H9 (cell line): ENCODE results near the gene WDR31. TPM values are rescaled to one million over a fixed set of nuclear protein-coding genes. Genes with fewer than 3 reads are reported as not detected.

Source experiments
- DNase-seq: peaks from one replicate; pipeline ENCODE4 v3.0.0-alpha.2; 2017
- H2AFZ ChIP-seq: one replicate; pipeline ENCODE4 v1.6.1; 2013; ENCODE audit warnings: mild to moderate bottlenecking, low read length, control low read depth, moderate library complexity
- H2AK5ac ChIP-seq: 2 replicates; pipeline ENCODE4 v1.6.1; 2013; ENCODE audit warnings: low read length, control low read depth, mixed read lengths; ENCODE audit not compliant: insufficient read length
- H2BK120ac ChIP-seq: one replicate; pipeline ENCODE4 v1.6.1; 2013; ENCODE audit warnings: low read depth, mild to moderate bottlenecking, low read length, control low read depth, inconsistent platforms; ENCODE audit not compliant: poor library complexity, severe bottlenecking
- H2BK12ac ChIP-seq: 2 replicates; pipeline ENCODE4 v1.6.1; 2013; ENCODE audit warnings: low read length, control low read depth, mixed read lengths, low read depth; ENCODE audit not compliant: insufficient read length
- H2BK15ac ChIP-seq: 2 replicates; pipeline ENCODE4 v1.6.1; 2013; ENCODE audit warnings: low read depth, low read length, control low read depth
- H2BK20ac ChIP-seq: one replicate; pipeline ENCODE4 v1.6.1; 2013; ENCODE audit warnings: low read depth, mild to moderate bottlenecking, low read length, control low read depth, inconsistent platforms; ENCODE audit not compliant: poor library complexity, severe bottlenecking
- H2BK5ac ChIP-seq: 2 replicates; pipeline ENCODE4 v1.6.1; 2013; ENCODE audit warnings: low read length, control low read depth, mixed read lengths; ENCODE audit not compliant: insufficient read length
- H3K14ac ChIP-seq: 2 replicates; pipeline ENCODE4 v1.6.1; 2013; ENCODE audit warnings: low read length, control low read depth; ENCODE audit not compliant: insufficient read depth
- H3K18ac ChIP-seq: 2 replicates; pipeline ENCODE4 v1.6.1; 2013; ENCODE audit warnings: low read depth, mild to moderate bottlenecking, mixed read lengths, low read length, control low read depth; ENCODE audit not compliant: insufficient read length
- H3K23ac ChIP-seq: 2 replicates; pipeline ENCODE4 v1.6.1; 2013; ENCODE audit warnings: low read length, control low read depth, mixed read lengths, low read depth; ENCODE audit not compliant: insufficient read length
- H3K23me2 ChIP-seq: 2 replicates; pipeline ENCODE4 v1.6.1; 2013; ENCODE audit warnings: low read depth, mild to moderate bottlenecking, mixed read lengths, low read length, control low read depth; ENCODE audit not compliant: insufficient read length, poor library complexity, severe bottlenecking
- H3K27ac ChIP-seq: 2 replicates; pipeline ENCODE4 v1.5.1; 2013; ENCODE audit warnings: low read length, control low read depth, mixed read lengths, low read depth; ENCODE audit not compliant: insufficient read length
- H3K27me3 ChIP-seq: 2 replicates; pipeline ENCODE4 v1.6.1; 2013; ENCODE audit warnings: low read length, control low read depth, inconsistent platforms; ENCODE audit not compliant: insufficient read depth
- H3K4ac ChIP-seq: 2 replicates; pipeline ENCODE4 v1.6.1; 2013; ENCODE audit warnings: low read depth, mild to moderate bottlenecking, control low read depth, inconsistent platforms, low read length, moderate library complexity
- H3K4me1 ChIP-seq: 2 replicates; pipeline ENCODE4 v1.6.1; 2013; ENCODE audit warnings: low read length, control low read depth, inconsistent platforms; ENCODE audit not compliant: insufficient read depth
- H3K4me2 ChIP-seq: 2 replicates; pipeline ENCODE4 v1.6.1; 2013; ENCODE audit warnings: low read length, control low read depth, mixed read lengths; ENCODE audit not compliant: insufficient read length, insufficient read depth
- H3K56ac ChIP-seq: 2 replicates; pipeline ENCODE4 v1.6.1; 2013; ENCODE audit warnings: low read depth, mild to moderate bottlenecking, mixed read lengths, low read length, control low read depth; ENCODE audit not compliant: insufficient read length
- H3K79me1 ChIP-seq: 2 replicates; pipeline ENCODE4 v1.6.1; 2013; ENCODE audit warnings: low read depth, mild to moderate bottlenecking, moderate library complexity, low read length, control low read depth, inconsistent platforms; ENCODE audit not compliant: insufficient read depth, poor library complexity, severe bottlenecking
- H3K79me2 ChIP-seq: 2 replicates; pipeline ENCODE4 v1.6.1; 2013; ENCODE audit warnings: low read length, control low read depth, inconsistent platforms; ENCODE audit not compliant: insufficient read depth
- H3K9ac ChIP-seq: 2 replicates; pipeline ENCODE4 v1.6.1; 2013; ENCODE audit warnings: low read length, control low read depth, mixed read lengths; ENCODE audit not compliant: insufficient read length; ENCODE audit errors: extremely low read depth
- H3K9me3 ChIP-seq: one replicate; pipeline ENCODE4 v1.6.1; 2013; ENCODE audit warnings: low read depth, low read length, inconsistent platforms; ENCODE audit not compliant: control insufficient read depth
- H3T11ph ChIP-seq: one replicate; pipeline ENCODE4 v1.6.1; 2013; ENCODE audit warnings: mild to moderate bottlenecking, low read length, control low read depth, inconsistent platforms
- H4K20me1 ChIP-seq: one replicate; pipeline ENCODE4 v1.6.1; 2013; ENCODE audit not compliant: control insufficient read depth, insufficient read length, insufficient read depth
- H4K5ac ChIP-seq: 2 replicates; pipeline ENCODE4 v1.6.1; 2013; ENCODE audit warnings: low read depth, mild to moderate bottlenecking, mixed read lengths, low read length, control low read depth; ENCODE audit not compliant: insufficient read length
- H4K8ac ChIP-seq: replicated peaks from 2 replicates; pipeline ENCODE4 v1.6.1; 2013; ENCODE audit warnings: low read length, control low read depth, mixed read lengths, low read depth; ENCODE audit not compliant: insufficient read length
- H4K91ac ChIP-seq: 2 replicates; pipeline ENCODE4 v1.6.1; 2013; ENCODE audit warnings: low read depth, mild to moderate bottlenecking, moderate library complexity, mixed read lengths, low read length, control low read depth; ENCODE audit not compliant: insufficient read length
- H3K27ac Mint-ChIP-seq, 3 experiments: 2 replicates in 2 of 3; 3 replicates in 1 of 3; pipeline ENCODE4 v1.8.0; 2020 to 2021; ENCODE audit warnings: mixed read lengths in 3 of 3, mild to moderate bottlenecking in 1 of 3, moderate library complexity in 1 of 3
- H3K27me3 Mint-ChIP-seq: 2 replicates; pipeline ENCODE4 v1.8.0; 2021; ENCODE audit warnings: low read depth, mild to moderate bottlenecking, moderate library complexity, mixed read lengths
- H3K36me3 Mint-ChIP-seq, 3 experiments: 2 replicates in 2 of 3; 3 replicates in 1 of 3; pipeline ENCODE4 v1.8.0; 2020 to 2021; ENCODE audit warnings: low read depth in 3 of 3, mixed read lengths in 3 of 3; ENCODE audit not compliant: insufficient read depth in 1 of 3
- H3K4me1 Mint-ChIP-seq, 2 experiments: 2 replicates each; pipeline ENCODE4 v1.8.0; 2020; ENCODE audit warnings: mixed read lengths in 2 of 2
- H3K4me3 Mint-ChIP-seq, 2 experiments: 2 replicates in 1 of 2; 3 replicates in 1 of 2; pipeline ENCODE4 v1.8.0; 2020 to 2021; ENCODE audit warnings: mild to moderate bottlenecking in 2 of 2, mixed read lengths in 2 of 2, moderate library complexity in 1 of 2
- H3K9me3 Mint-ChIP-seq, 2 experiments: 2 replicates in 1 of 2; 3 replicates in 1 of 2; pipeline ENCODE4 v1.8.0; 2020; ENCODE audit warnings: mild to moderate bottlenecking in 2 of 2, mixed read lengths in 2 of 2, moderate library complexity in 1 of 2
- WGBS: extraction: QIAGEN DNeasy Blood & Tissue Kit; methylation state at CpG from one replicate; pipeline ENCODE4 v1.1.7; 2013; ENCODE audit warnings: missing lambda C conversion rate, low lambda C conversion rate, mixed read lengths; ENCODE audit not compliant: insufficient read length; ENCODE audit errors: extremely low coverage; 5-methylcytosine and 5-hydroxymethylcytosine counted together
- total RNA-seq: library from RNA; stranded (reverse); gene quantifications from 2 replicates; pipeline ENCODE4 v1.2.1, GENCODE V29; 2021
- TF ChIP-seq, protein P1 (sequence below): fragments of 200-600 bp; sonication (generic); conservative IDR thresholded peaks from 3 replicates; pipeline ENCODE4 v1.8.0; 2021; ENCODE audit warnings: antibody characterized with exemption, mild to moderate bottlenecking

WDR31 gene
- total RNA-seq, 1 experiment from 2014 or later, result 0.72 TPM

DNA sequence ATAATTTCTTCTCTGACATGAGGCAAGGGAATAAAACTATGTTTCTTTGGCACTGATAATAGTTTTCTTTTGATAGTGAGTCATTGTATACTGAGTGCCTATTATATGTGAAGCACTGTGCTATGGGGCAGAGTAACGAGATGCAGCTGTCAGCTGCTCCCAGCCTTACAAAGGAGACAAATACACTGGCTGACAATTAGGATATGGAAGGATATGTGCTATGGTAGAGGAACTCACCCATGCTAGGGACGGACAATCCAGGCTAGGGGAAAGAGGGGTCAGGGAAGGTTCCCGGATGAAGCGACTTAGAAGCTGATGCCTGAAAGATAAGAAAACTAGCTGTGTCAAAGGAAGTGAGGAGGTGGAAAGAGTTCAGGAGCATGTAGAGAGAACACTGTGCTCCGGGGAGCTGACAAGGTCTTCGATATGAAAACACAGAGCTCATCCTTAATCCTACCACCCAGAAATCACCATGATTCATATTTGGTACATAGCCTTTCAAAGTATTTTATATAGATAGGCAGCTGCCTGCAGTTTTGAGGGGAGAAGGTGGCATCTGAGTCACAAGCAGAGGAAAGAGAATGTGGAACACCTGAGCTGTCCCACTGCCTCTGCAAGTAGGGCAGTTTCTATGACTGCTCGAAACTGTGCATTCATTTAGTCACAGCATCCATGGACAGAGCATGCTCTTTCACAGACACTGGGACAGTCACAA, 21.4 kb upstream of the WDR31 start:
- no peak for DNase-seq
- TF ChIP-seq, protein P1, sequence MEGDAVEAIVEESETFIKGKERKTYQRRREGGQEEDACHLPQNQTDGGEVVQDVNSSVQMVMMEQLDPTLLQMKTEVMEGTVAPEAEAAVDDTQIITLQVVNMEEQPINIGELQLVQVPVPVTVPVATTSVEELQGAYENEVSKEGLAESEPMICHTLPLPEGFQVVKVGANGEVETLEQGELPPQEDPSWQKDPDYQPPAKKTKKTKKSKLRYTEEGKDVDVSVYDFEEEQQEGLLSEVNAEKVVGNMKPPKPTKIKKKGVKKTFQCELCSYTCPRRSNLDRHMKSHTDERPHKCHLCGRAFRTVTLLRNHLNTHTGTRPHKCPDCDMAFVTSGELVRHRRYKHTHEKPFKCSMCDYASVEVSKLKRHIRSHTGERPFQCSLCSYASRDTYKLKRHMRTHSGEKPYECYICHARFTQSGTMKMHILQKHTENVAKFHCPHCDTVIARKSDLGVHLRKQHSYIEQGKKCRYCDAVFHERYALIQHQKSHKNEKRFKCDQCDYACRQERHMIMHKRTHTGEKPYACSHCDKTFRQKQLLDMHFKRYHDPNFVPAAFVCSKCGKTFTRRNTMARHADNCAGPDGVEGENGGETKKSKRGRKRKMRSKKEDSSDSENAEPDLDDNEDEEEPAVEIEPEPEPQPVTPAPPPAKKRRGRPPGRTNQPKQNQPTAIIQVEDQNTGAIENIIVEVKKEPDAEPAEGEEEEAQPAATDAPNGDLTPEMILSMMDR, result no peak
- no peaks in the 10 kb centered on the region for H3K79me2 ChIP-seq

More for the DNA sequence above, 21.4 kb upstream of the WDR31 start:
- H2BK15ac ChIP-seq, result no peak overlapping the region
- no peak overlapping the region for H2BK5ac ChIP-seq
- no peak overlapping the region for H2BK20ac ChIP-seq
- Mint-ChIP-seq H3K9me3 (no peaks in the 10 kb centered on the region), H3K27me3 (no peaks in the 10 kb centered on the region), H3K4me3 (no peak overlapping the region), H3K27ac (no peak overlapping the region), H3K36me3 (no peaks in the 10 kb centered on the region; a peak in 1 of 7 replicates), H3K4me1 (peaks cover 6 to 7% of the 10 kb centered on the region in 2 experiments)
- H3K4me2 ChIP-seq, result no peak overlapping the region
- H3K4me1 ChIP-seq, result no peaks in the 10 kb centered on the region; the same call in 1 of the 2 replicates
- no peak overlapping the region for H4K5ac ChIP-seq
- no peak overlapping the region for H3K56ac ChIP-seq
- no peak overlapping the region for H2AFZ ChIP-seq
- no peaks in the 10 kb centered on the region for H3K23me2 ChIP-seq
- H3K23ac ChIP-seq, result no peak overlapping the region
- no peak overlapping the region for H4K91ac ChIP-seq
- H3K9me3 ChIP-seq, result no peaks in the 10 kb centered on the region
- no peak overlapping the region for H3T11ph ChIP-seq
- no peaks in the 10 kb centered on the region for H3K79me1 ChIP-seq
- H3K18ac ChIP-seq, result no peak overlapping the region
- no peak overlapping the region for H3K27ac ChIP-seq
- no peak overlapping the region for H4K8ac ChIP-seq
- H2AK5ac ChIP-seq, result no peak overlapping the region
- no peak overlapping the region for H3K14ac ChIP-seq
- H4K20me1 ChIP-seq, result no peaks in the 10 kb centered on the region
- H3K27me3 ChIP-seq, result no peaks in the 10 kb centered on the region
- H3K9ac ChIP-seq, result no peak overlapping the region
- no peak overlapping the region for H2BK12ac ChIP-seq
- no CpG with 5 or more reads among the region's 7 CpGs for WGBS
- no peak overlapping the region for H3K4ac ChIP-seq
- no peak overlapping the region for H2BK120ac ChIP-seq
